ENCODE measurements around the gene CAP2.
A peak's percentile ranks its signal among the peaks of the same experiment; 100 is the strongest.
"Not testable (repeated sequence)": the region's sequence is repeated elsewhere in the genome, so short reads cannot be mapped to it uniquely, and the experiment has no call there.

CAP2 gene

DNA sequence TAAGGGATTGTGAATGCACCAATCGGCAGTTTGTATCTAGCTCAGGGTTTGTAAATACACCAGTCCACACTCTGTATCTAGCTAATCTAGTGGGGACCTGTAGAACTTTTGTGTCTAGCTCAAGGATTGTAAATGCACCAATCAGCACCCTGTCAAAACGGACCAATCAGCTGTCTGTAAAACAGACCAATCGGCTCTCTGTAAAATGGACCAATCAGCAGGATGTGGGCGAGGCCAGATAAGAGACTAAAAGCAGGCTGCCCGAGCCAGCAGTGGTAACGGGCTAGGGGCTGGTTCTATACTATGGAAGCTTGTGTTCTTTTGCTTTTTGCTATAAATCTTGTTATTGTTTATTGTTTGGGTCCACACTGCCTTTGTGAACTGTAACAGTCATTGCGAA is 187.9 kb downstream of the CAP2 start:
- not testable (repeated sequence) for DNase-seq (ENCODE audit: low read depth in 2 of 2)

GRCh38 chr6:17583811-17584210 is 190.4 kb downstream of the CAP2 start:
- no peak for DNase-seq (ENCODE audit: low read depth in 2 of 2)

DNA sequence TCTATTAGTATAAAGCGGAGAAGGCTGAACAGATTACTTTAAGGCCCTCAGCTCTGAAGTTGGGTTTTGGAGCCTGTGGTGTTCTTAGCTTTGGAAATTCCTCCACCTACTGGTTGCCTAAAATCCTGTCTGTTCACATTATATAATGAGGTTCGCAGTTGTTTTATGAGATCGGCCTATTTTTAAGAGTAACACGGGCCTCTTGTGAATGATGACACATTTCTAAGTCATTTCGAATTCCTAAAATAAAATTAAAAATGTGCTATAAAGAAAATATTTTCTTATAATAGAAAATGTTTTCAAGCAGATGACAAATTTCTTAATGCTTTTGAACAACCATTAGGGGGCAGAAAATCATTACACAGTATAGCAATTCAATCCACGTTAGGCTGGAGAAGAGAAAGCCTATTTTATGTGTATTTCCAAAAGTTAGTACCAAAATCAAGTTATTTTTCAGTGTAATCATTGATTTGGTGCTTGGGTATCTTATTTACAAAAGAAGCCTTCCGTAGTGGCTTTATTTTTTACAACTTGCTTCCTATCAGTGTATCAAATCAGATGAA is 190.9 kb downstream of the CAP2 start:
- DNase-seq (ENCODE audit: low read depth in 2 of 2), result no peak

DNA sequence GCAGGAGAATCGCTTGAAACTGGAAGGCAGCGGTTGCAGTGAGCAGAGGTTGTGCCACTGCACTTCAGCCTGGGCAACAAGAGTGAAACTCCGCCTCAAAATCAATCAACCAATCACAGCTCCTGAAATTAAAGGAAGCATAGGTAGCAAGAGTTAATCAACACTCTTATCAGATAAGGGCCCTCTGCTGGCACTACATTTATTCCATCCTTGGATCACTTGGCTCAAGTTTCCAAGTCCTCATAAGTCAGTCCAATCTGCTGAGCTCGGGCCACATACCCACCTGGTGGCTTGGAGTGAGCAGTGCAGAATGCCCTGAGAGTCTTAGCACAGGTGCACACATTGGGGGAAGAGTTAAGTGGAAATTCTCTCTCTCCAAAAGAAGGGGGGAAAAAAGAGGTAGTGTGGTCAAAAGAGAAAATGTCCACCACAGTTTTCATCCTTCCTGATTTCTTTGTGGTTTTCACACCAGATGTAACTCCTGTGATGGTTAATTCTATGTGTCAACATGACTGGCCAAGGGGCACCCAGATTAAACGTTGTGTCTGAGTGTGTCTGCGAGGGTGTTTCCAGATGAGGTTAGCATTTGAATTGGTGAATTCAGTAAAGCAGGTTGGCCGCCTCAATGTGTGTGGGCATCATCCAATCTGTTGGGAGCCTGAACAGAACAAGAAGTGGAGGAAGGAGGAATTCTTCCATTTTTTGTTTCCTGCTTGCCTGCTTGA is 192.5 kb downstream of the CAP2 start:
- DNase-seq (ENCODE audit: low read depth in 2 of 2), result no peak

- DNase-seq (ENCODE audit: low read depth in 2 of 2), result not testable (repeated sequence)
Observed at GRCh38 chr6:17586623-17587022, 193.2 kb downstream of the CAP2 start.

GRCh38 chr6:17588011-17588410 is 194.6 kb downstream of the CAP2 start:
- no peak for DNase-seq (ENCODE audit: low read depth in 2 of 2)

GRCh38 chr6:17589406-17590096 is 196.2 kb downstream of the CAP2 start:
- no peak for DNase-seq (ENCODE audit: low read depth in 2 of 2)

- DNase-seq (ENCODE audit: low read depth in 2 of 2), result no peak
Observed at GRCh38 chr6:17591287-17591686, 197.9 kb downstream of the CAP2 start.

DNA sequence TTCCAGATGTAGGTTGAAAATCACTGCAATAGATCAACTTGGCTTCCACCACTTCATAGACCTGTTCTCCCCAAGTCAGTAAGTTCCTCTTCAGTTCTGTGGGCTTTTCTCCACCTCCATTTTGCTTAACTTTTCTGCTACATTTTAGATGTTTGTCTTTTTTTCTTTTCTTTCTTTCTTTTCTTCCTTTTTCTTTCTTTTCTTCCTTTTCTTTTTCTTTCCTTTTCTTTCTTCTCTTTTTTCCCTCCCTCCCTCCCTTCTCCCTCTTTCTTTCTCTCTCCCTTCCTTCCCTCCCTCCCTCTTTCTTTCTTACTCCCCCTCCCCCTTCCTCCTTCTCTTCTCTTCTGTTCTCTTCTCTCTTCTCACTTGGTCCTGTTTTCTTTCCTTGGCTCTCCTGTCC is 199.9 kb downstream of the CAP2 start:
- no peak for DNase-seq (ENCODE audit: low read depth in 2 of 2)

GRCh38 chr6:17596085-17596484 is 202.7 kb downstream of the CAP2 start:
- DNase-seq (ENCODE audit: low read depth in 2 of 2), result no peak

GRCh38 chr6:17599877-17600526 is 206.6 kb downstream of the CAP2 start, which contains the start of gene FAM8A1:
Gene FAM8A1 (plus strand): TSS chr6:17600302. CDS start chr6:17600410, 108 bp downstream.
- DNase-seq (ENCODE audit: low read depth in 2 of 2), result peak; percentile 95 to 96

- peak in 1 of 2 donors; percentile 31 for DNase-seq (ENCODE audit: low read depth in 2 of 2)
Observed at GRCh38 chr6:17600527-17601385, 207.4 kb downstream of the CAP2 start.

GRCh38 chr6:17601386-17601703 is 207.9 kb downstream of the CAP2 start:
- DNase-seq (ENCODE audit: low read depth in 2 of 2), result no peak

- DNase-seq (ENCODE audit: low read depth in 2 of 2), result no peak
Observed at GRCh38 chr6:17602888-17603287, 209.5 kb downstream of the CAP2 start.

GRCh38 chr6:17606606-17607005 is 213.2 kb downstream of the CAP2 start:
- DNase-seq (ENCODE audit: low read depth in 2 of 2), result no peak

Measured in stimulated activated CD4-positive, alpha-beta T cell treated with anti-CD3 and anti-CD28 coated beads, Interleukin-4, amount 100 ng/mL, for 48 hours (primary cell).